WTC11 (cell line): Measurements from ENCODE around the gene CWH43. TPM values are rescaled to one million over a fixed set of nuclear protein-coding genes. Genes with fewer than 3 reads are reported as not detected.

Source experiments
- ATAC-seq: fragments of 200-7000 bp; cut with Tn5 transposase; 2 replicates; pipeline ENCODE4 v1.10.0; 2021; ENCODE audit warnings: mild to moderate bottlenecking, moderate library complexity
- CTCF ChIA-PET: fragments of 300-600 bp; sonication (Branson Sonifier 250); formaldehyde crosslinking; loops from one replicate; lab custom pipeline; 2021; ENCODE audit warnings: antibody characterized with exemption; lab: Charles Lee
- POLR2A ChIA-PET: fragments of 350-600 bp; sonication (Branson Sonifier 250); formaldehyde crosslinking; loops from one replicate; lab custom pipeline; 2021; ENCODE audit warnings: antibody characterized with exemption; lab: Charles Lee
- DNase-seq: peaks from one replicate; pipeline ENCODE4 v3.0.0; 2021; ENCODE audit warnings: low spot score
- H3K27ac Mint-ChIP-seq: 2 replicates; pipeline ENCODE4 v1.8.0; 2021; ENCODE audit warnings: mixed read lengths
- H3K27me3 Mint-ChIP-seq: 2 replicates; pipeline ENCODE4 v1.8.0; 2021; ENCODE audit warnings: low read depth, mild to moderate bottlenecking, moderate library complexity, mixed read lengths
- H3K36me3 Mint-ChIP-seq: 2 replicates; pipeline ENCODE4 v1.8.0; 2021; ENCODE audit warnings: mixed read lengths
- H3K4me1 Mint-ChIP-seq: 2 replicates; pipeline ENCODE4 v1.8.0; 2022; ENCODE audit warnings: mixed read lengths
- H3K4me3 Mint-ChIP-seq: 2 replicates; pipeline ENCODE4 v1.8.0; 2021; ENCODE audit warnings: mild to moderate bottlenecking, moderate library complexity, mixed read lengths
- H3K9me3 Mint-ChIP-seq: 2 replicates; pipeline ENCODE4 v1.8.0; 2021; ENCODE audit warnings: mixed read lengths
- CBFB ChIP-seq: sonication (generic); formaldehyde crosslinking; IDR thresholded peaks from 2 replicates; pipeline ENCODE4 v1.8.1; 2022; ENCODE audit warnings: mild to moderate bottlenecking, low read depth, missing genetic modification reagents
- ETV6 ChIP-seq: sonication (generic); formaldehyde crosslinking; IDR thresholded peaks from 2 replicates; pipeline ENCODE4 v1.8.1; 2022; ENCODE audit warnings: mild to moderate bottlenecking, missing genetic modification reagents
- FOXP1 ChIP-seq: sonication (generic); formaldehyde crosslinking; IDR thresholded peaks from 2 replicates; pipeline ENCODE4 v1.8.0; 2022; ENCODE audit warnings: missing genetic modification reagents, mild to moderate bottlenecking, moderate library complexity, borderline replicate concordance
- GRHL2 ChIP-seq: fragments of 250-450 bp; sonication (Bioruptor Pico); IDR thresholded peaks from 2 replicates; pipeline ENCODE4 v1.8.0; 2022; ENCODE audit warnings: mild to moderate bottlenecking, moderate library complexity; ENCODE audit not compliant: insufficient replicate concordance, severe bottlenecking
- GTF2I ChIP-seq: fragments of 250-450 bp; sonication (Bioruptor Pico); conservative IDR thresholded peaks from 2 replicates; pipeline ENCODE4 v1.4.0; 2021; ENCODE audit warnings: mild to moderate bottlenecking
- JUN ChIP-seq: sonication (generic); formaldehyde crosslinking; IDR thresholded peaks from 2 replicates; pipeline ENCODE4 v1.8.0; 2023; ENCODE audit warnings: mild to moderate bottlenecking, missing genetic modification reagents
- KAT7 ChIP-seq: sonication (generic); formaldehyde crosslinking; IDR thresholded peaks from 2 replicates; pipeline ENCODE4 v1.8.1; 2023; ENCODE audit warnings: missing genetic modification reagents, mild to moderate bottlenecking, borderline replicate concordance
- NR2C2 ChIP-seq: sonication (generic); formaldehyde crosslinking; IDR thresholded peaks from 2 replicates; pipeline ENCODE4 v1.8.0; 2022; ENCODE audit warnings: mild to moderate bottlenecking, missing genetic modification reagents
- NR3C1 ChIP-seq: sonication (generic); formaldehyde crosslinking; conservative IDR thresholded peaks from 2 replicates; pipeline ENCODE4 v1.8.1; 2023; ENCODE audit warnings: low read depth, mild to moderate bottlenecking, missing genetic modification reagents
- OVOL2 ChIP-seq: fragments of 250-450 bp; sonication (Bioruptor Pico); IDR thresholded peaks from 2 replicates; pipeline ENCODE4 v1.9.0; 2021; ENCODE audit warnings: mild to moderate bottlenecking, borderline replicate concordance
- PRRX2 ChIP-seq: fragments of 250-450 bp; sonication (Bioruptor Pico); IDR thresholded peaks from 2 replicates; pipeline ENCODE4 v1.8.0; 2021; ENCODE audit warnings: mild to moderate bottlenecking
- RELA ChIP-seq: sonication (generic); formaldehyde crosslinking; IDR thresholded peaks from 2 replicates; pipeline ENCODE4 v1.8.1; 2022; ENCODE audit warnings: missing genetic modification reagents, mild to moderate bottlenecking, borderline replicate concordance
- RORB ChIP-seq: fragments of 250-450 bp; sonication (Bioruptor Pico); IDR thresholded peaks from 2 replicates; pipeline ENCODE4 v1.9.0; 2021; ENCODE audit warnings: mild to moderate bottlenecking
- SOX15 ChIP-seq: fragments of 250-450 bp; sonication (Bioruptor Pico); IDR thresholded peaks from 2 replicates; pipeline ENCODE4 v1.9.0; 2021; ENCODE audit warnings: mild to moderate bottlenecking
- TEAD4 ChIP-seq: sonication (generic); formaldehyde crosslinking; IDR thresholded peaks from 2 replicates; pipeline ENCODE4 v1.8.0; 2022; ENCODE audit warnings: mild to moderate bottlenecking, missing genetic modification reagents
- ZNF263 ChIP-seq: sonication (generic); formaldehyde crosslinking; IDR thresholded peaks from 2 replicates; pipeline ENCODE4 v1.8.1; 2022; ENCODE audit warnings: low read depth, mild to moderate bottlenecking, moderate library complexity, missing genetic modification reagents
- ZNF396 ChIP-seq: fragments of 250-450 bp; sonication (Bioruptor Pico); IDR thresholded peaks from 2 replicates; pipeline ENCODE4 v1.8.0; 2021; ENCODE audit warnings: mild to moderate bottlenecking, moderate library complexity, borderline replicate concordance
- total RNA-seq: library from RNA; stranded (reverse); gene quantifications from 3 replicates; pipeline ENCODE4 v1.2.3, GENCODE V29; 2021
- TF ChIP-seq, protein P1 (sequence below): sonication (generic); formaldehyde crosslinking; IDR thresholded peaks from 2 replicates; pipeline ENCODE4 v1.8.1; 2022; ENCODE audit warnings: missing genetic modification reagents, borderline replicate concordance
- TF ChIP-seq, protein P2 (sequence below): sonication (generic); formaldehyde crosslinking; IDR thresholded peaks from 2 replicates; pipeline ENCODE4 v1.8.0; 2022; ENCODE audit warnings: mild to moderate bottlenecking, missing genetic modification reagents
- TF ChIP-seq, protein P3 (sequence below): fragments of 250-450 bp; sonication (Bioruptor Pico); IDR thresholded peaks from 2 replicates; pipeline ENCODE4 v1.9.0; 2021; ENCODE audit warnings: mild to moderate bottlenecking
- TF ChIP-seq, protein P4 (sequence below): sonication (generic); formaldehyde crosslinking; conservative IDR thresholded peaks from 2 replicates; pipeline ENCODE4 v1.8.1; 2023; ENCODE audit warnings: mild to moderate bottlenecking, low read depth, missing genetic modification reagents, moderate library complexity
- TF ChIP-seq, protein P5 (sequence below): fragments of 250-450 bp; sonication (Bioruptor Pico); conservative IDR thresholded peaks from 2 replicates; pipeline ENCODE4 v1.9.0; 2021; ENCODE audit warnings: mild to moderate bottlenecking

The CWH43 gene
- total RNA-seq, 1 experiment from 2014 or later: not detected

DNA sequence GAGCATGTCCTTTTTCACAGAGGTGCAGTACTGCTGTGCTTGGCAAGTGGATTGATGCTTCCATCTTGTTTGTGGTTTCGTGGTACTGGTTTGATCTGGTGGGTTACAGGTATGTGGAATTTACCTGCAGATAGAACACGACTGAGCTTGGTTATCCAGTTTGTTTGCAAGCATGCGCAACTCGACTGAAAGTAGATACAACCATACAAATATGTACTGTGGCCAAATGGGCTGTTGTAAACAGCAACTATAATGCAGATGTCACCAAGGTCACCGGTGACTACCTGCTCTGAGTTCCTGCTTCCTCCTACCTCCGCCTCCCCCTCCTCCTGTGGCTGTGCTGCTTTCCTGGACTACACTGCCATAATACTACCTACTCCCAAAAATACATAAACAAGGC is 12.4 kb downstream of the CWH43 start:
- DNase-seq (no peak), ATAC-seq (no peak)
- Mint-ChIP-seq H3K27me3 (peaks cover 25% of the 10 kb centered on the region), H3K9me3 (peaks cover 88% of the 10 kb centered on the region), H3K27ac (no peak overlapping the region), H3K4me3 (no peak overlapping the region), H3K36me3 (peaks cover 22% of the 10 kb centered on the region), H3K4me1 (no peaks in the 10 kb centered on the region)
- TF ChIP-seq, protein P1, sequence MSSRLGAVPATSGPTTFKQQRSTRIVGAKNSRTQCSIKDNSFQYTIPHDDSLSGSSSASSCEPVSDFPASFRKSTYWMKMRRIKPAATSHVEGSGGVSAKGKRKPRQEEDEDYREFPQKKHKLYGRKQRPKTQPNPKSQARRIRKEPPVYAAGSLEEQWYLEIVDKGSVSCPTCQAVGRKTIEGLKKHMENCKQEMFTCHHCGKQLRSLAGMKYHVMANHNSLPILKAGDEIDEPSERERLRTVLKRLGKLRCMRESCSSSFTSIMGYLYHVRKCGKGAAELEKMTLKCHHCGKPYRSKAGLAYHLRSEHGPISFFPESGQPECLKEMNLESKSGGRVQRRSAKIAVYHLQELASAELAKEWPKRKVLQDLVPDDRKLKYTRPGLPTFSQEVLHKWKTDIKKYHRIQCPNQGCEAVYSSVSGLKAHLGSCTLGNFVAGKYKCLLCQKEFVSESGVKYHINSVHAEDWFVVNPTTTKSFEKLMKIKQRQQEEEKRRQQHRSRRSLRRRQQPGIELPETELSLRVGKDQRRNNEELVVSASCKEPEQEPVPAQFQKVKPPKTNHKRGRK (CRISPR knock-in tag): no peak
- TF ChIP-seq, protein P2, sequence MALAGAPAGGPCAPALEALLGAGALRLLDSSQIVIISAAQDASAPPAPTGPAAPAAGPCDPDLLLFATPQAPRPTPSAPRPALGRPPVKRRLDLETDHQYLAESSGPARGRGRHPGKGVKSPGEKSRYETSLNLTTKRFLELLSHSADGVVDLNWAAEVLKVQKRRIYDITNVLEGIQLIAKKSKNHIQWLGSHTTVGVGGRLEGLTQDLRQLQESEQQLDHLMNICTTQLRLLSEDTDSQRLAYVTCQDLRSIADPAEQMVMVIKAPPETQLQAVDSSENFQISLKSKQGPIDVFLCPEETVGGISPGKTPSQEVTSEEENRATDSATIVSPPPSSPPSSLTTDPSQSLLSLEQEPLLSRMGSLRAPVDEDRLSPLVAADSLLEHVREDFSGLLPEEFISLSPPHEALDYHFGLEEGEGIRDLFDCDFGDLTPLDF (CRISPR knock-in tag): no peak
- no peak for TF ChIP-seq ZNF396 (CRISPR knock-in tag)
- TF ChIP-seq CBFB: no peak
- TF ChIP-seq PRRX2: no peak
- TF ChIP-seq JUN (CRISPR knock-in tag): no peak
- TF ChIP-seq NR2C2 (CRISPR knock-in tag): no peak
- TF ChIP-seq RORB: no peak
- no peak for TF ChIP-seq RELA (CRISPR knock-in tag)
- no peak for TF ChIP-seq ETV6 (CRISPR knock-in tag)
- TF ChIP-seq SOX15 (CRISPR knock-in tag): no peak
- no peak for TF ChIP-seq ZNF263 (CRISPR knock-in tag)
- TF ChIP-seq GRHL2 (CRISPR knock-in tag): no peak
- no peak for TF ChIP-seq OVOL2 (CRISPR knock-in tag)
- TF ChIP-seq, protein P3, sequence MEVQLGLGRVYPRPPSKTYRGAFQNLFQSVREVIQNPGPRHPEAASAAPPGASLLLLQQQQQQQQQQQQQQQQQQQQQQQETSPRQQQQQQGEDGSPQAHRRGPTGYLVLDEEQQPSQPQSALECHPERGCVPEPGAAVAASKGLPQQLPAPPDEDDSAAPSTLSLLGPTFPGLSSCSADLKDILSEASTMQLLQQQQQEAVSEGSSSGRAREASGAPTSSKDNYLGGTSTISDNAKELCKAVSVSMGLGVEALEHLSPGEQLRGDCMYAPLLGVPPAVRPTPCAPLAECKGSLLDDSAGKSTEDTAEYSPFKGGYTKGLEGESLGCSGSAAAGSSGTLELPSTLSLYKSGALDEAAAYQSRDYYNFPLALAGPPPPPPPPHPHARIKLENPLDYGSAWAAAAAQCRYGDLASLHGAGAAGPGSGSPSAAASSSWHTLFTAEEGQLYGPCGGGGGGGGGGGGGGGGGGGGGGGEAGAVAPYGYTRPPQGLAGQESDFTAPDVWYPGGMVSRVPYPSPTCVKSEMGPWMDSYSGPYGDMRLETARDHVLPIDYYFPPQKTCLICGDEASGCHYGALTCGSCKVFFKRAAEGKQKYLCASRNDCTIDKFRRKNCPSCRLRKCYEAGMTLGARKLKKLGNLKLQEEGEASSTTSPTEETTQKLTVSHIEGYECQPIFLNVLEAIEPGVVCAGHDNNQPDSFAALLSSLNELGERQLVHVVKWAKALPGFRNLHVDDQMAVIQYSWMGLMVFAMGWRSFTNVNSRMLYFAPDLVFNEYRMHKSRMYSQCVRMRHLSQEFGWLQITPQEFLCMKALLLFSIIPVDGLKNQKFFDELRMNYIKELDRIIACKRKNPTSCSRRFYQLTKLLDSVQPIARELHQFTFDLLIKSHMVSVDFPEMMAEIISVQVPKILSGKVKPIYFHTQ: no peak
- TF ChIP-seq GTF2I (CRISPR knock-in tag): no peak
- no peak for TF ChIP-seq FOXP1 (CRISPR knock-in tag)
- POLR2A ChIA-PET: no interaction called here
- CTCF ChIA-PET: no interaction called here

DNA sequence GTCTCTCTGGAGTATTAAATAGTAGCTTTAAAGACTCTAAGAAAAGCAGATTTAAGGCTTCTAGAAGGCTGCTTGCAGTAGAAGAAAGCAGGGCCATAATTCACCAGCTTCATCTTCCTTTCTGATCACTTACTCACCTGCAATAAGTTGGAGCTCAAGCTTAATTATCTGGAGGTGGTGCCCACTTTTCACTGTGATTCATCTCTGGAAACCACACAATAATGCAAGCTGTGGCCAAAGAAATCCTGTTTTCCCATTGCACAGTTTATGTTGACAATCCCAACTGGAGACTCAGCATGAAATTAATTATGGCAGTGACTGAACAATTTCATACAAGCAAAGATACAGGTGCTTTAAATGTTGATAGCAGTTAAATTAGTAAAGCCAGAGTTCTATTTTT is 14.7 kb downstream of the CWH43 start:
- Mint-ChIP-seq H3K9me3 (peaks cover 88% of the 10 kb centered on the region), H3K27me3 (peaks cover 9% of the 10 kb centered on the region; the same call in 1 of the 2 replicates), H3K4me1 (no peaks in the 10 kb centered on the region), H3K36me3 (peaks cover 23% of the 10 kb centered on the region), H3K27ac (no peak overlapping the region), H3K4me3 (no peak overlapping the region)
- DNase-seq (no peak), ATAC-seq (no peak)
- ChIA-PET CTCF (no interaction called here), POLR2A (no interaction called here)
- TF ChIP-seq, protein P1 (CRISPR knock-in tag): no peak
- TF ChIP-seq, protein P4, sequence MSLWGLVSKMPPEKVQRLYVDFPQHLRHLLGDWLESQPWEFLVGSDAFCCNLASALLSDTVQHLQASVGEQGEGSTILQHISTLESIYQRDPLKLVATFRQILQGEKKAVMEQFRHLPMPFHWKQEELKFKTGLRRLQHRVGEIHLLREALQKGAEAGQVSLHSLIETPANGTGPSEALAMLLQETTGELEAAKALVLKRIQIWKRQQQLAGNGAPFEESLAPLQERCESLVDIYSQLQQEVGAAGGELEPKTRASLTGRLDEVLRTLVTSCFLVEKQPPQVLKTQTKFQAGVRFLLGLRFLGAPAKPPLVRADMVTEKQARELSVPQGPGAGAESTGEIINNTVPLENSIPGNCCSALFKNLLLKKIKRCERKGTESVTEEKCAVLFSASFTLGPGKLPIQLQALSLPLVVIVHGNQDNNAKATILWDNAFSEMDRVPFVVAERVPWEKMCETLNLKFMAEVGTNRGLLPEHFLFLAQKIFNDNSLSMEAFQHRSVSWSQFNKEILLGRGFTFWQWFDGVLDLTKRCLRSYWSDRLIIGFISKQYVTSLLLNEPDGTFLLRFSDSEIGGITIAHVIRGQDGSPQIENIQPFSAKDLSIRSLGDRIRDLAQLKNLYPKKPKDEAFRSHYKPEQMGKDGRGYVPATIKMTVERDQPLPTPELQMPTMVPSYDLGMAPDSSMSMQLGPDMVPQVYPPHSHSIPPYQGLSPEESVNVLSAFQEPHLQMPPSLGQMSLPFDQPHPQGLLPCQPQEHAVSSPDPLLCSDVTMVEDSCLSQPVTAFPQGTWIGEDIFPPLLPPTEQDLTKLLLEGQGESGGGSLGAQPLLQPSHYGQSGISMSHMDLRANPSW (CRISPR knock-in tag): no peak
- TF ChIP-seq GRHL2 (CRISPR knock-in tag) (no peak), RELA (CRISPR knock-in tag) (no peak), NR3C1 (CRISPR knock-in tag) (no peak), TEAD4 (no peak), KAT7 (CRISPR knock-in tag) (no peak), NR2C2 (CRISPR knock-in tag) (no peak)
- TF ChIP-seq, protein P2 (CRISPR knock-in tag): no peak
- TF ChIP-seq, protein P5, sequence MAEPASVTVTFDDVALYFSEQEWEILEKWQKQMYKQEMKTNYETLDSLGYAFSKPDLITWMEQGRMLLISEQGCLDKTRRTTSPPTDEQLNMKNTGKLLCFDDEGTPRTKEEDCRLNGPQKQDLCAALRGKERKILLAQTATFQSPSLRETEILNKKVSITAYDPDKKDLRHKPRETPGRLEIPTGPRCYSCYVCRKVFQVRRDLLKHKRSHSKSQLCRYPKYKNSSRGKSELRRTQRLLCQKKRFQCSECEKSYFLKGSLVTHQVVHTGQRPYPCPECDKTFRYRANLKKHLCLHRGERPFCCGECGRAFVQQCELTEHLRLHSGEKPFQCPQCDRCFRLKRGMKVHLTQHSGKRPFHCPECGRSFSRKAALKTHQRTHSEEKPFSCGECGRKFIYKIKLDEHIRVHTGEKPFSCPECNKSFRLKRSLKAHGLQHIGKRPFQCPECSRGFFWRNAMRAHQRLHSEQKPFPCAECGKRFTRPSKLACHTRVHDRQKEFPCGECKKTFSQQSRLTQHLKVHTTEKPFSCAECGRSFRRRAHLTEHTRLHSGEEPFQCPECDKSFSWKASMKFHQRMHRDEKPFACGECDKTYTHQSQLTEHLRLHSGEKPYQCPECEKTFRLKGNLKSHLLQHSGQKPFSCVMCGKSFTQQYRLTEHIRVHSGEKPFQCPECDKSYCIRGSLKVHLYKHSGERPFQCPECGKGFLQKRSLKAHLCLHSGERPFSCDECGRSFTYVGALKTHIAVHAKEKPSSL (CRISPR knock-in tag): no peak
